RWPE1 (cell line): ENCODE measurements around the gene MAB21L4.

Experiments used
- CTCF ChIA-PET: fragments of 350-600 bp; sonication (Branson Sonifier 250); formaldehyde crosslinking; extraction: SDS; loops from one replicate; lab custom pipeline; 2021; lab: Yijun Ruan, JAX
- POLR2A ChIA-PET: fragments of 400-600 bp; formaldehyde crosslinking; extraction: SDS; loops from one replicate; lab custom pipeline; 2020; ENCODE audit warnings: antibody characterized with exemption; ENCODE audit not compliant: low non-redundant PET; lab: Yijun Ruan, JAX
- DNase-seq: peaks from one replicate; pipeline ENCODE4 v3.0.0; 2012; ENCODE audit warnings: low spot score
- H3K27ac ChIP-seq: fragments of 450-650 bp; 2 replicates; pipeline ENCODE4 v1.5.1; 2017
- TF ChIP-seq, protein P1 (sequence below): fragments of 450-650 bp; conservative IDR thresholded peaks from 2 replicates; pipeline ENCODE4 v1.5.1; 2017; ENCODE audit warnings: low read depth, mild to moderate bottlenecking

MAB21L4 gene

DNA sequence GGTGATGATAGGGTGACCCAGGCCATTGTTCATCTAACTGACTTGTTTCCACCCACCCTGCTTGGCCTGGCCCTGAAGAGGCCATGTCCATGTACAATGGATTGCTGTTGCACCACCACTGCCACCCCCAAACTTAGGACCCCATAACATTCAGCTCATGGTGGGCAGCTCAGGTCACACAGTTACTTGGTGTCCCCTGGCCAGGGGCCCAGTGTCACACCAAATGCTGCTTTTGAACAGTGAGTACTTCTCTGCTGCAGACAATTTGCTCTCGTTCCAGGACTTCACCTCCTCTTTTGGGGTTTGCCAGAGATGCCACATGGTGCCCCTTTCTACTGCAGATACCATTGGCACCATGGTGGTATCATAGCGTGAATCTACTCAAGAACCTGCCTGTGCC, 11.7 kb downstream of the MAB21L4 start:
- ChIA-PET POLR2A (no interaction called here), CTCF (no interaction called here)
- TF ChIP-seq, protein P1, sequence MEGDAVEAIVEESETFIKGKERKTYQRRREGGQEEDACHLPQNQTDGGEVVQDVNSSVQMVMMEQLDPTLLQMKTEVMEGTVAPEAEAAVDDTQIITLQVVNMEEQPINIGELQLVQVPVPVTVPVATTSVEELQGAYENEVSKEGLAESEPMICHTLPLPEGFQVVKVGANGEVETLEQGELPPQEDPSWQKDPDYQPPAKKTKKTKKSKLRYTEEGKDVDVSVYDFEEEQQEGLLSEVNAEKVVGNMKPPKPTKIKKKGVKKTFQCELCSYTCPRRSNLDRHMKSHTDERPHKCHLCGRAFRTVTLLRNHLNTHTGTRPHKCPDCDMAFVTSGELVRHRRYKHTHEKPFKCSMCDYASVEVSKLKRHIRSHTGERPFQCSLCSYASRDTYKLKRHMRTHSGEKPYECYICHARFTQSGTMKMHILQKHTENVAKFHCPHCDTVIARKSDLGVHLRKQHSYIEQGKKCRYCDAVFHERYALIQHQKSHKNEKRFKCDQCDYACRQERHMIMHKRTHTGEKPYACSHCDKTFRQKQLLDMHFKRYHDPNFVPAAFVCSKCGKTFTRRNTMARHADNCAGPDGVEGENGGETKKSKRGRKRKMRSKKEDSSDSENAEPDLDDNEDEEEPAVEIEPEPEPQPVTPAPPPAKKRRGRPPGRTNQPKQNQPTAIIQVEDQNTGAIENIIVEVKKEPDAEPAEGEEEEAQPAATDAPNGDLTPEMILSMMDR, result no peak
- DNase-seq, result no peak
- no peak overlapping the region for H3K27ac ChIP-seq

DNA sequence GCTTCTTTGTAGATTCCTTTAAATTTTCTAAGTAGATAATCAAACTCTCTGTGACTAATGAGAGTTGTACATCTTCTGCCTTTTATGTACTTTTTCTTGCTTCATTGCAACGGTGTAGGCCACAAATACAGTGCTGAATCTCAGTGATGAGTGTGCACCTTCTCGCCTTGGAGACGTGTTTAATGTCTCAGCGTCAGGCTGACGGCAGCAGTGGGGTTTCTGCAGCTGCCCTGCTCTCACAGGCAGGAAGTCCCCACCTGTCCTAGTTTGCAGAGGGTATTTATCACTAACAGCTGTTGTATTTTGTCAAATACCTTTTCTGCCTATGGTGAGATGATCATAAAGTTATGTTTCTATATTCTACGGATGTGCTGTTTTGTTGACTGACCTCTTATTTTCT, 14.0 kb downstream of the MAB21L4 start:
- TF ChIP-seq, protein P1, result no peak
- ChIA-PET CTCF (no interaction called here), POLR2A (no interaction called here)
- no peak for DNase-seq
- H3K27ac ChIP-seq, result no peak overlapping the region

DNA sequence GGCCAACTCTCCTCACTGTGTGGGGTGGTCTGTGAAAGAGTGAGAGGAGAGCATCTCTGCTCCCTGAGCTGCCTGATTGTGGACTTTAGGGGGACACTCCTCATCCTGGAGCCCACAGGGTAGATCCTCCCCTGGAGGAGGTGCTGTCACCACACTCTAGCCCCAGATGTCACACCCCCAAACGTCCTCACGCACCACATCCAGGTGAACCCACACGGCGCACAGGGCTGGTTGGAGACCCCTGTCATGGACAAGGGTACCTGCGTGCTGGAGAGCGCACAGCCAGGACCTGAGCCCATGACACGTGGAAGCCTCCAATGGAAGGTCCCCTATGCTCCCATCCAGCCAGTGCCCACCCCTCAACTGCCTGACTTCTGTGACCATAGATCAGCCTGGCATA, 16.9 kb downstream of the MAB21L4 start:
- TF ChIP-seq, protein P1, result no peak
- no peak overlapping the region for H3K27ac ChIP-seq
- ChIA-PET CTCF (interaction anchor here (0.6 kb wide), 1 partner anchor 11 kb away, joined by 3 read pairs; the partner anchor contains the start of gene AGXT), POLR2A (no interaction called here)
- DNase-seq, result no peak

DNA sequence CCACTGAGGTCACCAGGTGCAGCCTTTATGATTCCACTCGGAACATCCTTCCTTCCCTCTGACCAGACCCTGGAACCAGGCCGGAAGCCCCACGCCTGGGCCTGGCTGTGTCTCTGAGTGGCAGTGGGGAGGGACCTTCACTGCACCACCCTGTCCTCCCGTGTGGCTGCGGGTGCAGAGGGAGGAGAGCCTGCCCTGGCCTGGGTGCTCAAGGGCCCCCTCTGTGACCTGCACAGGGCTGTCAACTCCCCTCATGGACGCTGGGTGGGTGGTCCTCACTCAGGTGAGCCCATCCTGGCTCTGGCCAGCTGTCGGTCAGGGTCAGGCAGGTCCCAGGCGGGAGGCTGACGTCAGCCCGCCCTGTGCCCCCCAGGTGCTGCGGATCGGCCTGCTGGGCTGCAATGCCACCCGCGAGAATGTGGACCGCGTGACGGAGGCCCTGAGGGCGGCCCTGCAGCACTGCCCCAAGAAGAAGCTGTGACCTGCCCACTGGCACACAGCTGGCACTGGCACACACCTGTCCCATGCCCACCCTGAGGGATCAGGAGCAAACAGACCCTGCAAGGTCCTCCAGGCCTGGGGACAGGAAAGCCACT, 17.5 kb downstream of the MAB21L4 start:
- ChIA-PET POLR2A (no interaction called here), CTCF (interaction anchor here (0.6 kb wide), 1 partner anchor 10 kb away, joined by 3 read pairs; the partner anchor contains the start of gene AGXT)
- DNase-seq, result no peak
- TF ChIP-seq, protein P1, result no peak
- H3K27ac ChIP-seq, result no peak overlapping the region

DNA sequence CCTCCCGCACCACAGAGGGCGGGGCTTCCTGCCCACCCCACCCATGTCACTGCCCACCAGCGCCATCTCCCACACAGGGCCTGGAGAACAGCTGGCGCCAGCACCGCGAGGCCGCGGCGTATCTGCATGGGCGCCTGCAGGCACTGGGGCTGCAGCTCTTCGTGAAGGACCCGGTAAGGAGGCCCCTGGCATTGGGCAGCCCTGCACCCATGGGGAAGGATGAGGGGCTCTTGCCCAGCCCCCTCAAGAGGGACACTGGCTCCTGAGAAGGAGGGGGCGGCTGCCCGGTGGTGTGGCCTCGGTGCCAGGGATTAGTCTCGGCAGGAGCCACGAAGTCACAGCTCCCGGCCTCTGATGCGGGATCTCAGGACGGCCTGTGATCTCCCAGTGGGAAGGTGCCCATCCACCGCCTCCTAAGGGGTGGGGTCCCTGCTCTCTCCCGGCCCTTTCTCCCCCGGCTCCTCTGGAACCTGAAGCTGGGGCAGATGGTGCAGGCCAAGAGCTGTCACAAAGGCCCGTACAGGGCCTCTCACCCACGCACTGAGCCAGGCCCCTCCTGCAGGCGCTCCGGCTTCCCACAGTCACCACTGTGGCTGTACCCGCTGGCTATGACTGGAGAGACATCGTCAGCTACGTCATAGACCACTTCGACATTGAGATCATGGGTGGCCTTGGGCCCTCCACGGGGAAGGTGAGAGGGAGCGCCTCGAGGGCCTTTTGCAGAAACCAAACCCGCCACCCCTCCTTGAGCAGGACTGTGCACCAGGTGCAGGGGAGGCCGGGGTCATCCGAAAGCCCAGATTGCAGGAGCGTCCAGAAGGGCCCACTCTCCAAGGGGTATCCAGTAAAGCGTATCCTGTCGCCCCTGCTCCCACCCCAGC, 18.3 kb downstream of the MAB21L4 start:
- TF ChIP-seq, protein P1, result no peak
- POLR2A ChIA-PET, result no interaction called here
- H3K27ac ChIP-seq, result no peak overlapping the region
- CTCF ChIA-PET, result interaction anchor here (0.6 kb wide), 2 partner anchors 41 to 157 kb away, joined by 3 read pairs; no protein-coding TSS in a partner anchor
- DNase-seq, result no peak

DNA sequence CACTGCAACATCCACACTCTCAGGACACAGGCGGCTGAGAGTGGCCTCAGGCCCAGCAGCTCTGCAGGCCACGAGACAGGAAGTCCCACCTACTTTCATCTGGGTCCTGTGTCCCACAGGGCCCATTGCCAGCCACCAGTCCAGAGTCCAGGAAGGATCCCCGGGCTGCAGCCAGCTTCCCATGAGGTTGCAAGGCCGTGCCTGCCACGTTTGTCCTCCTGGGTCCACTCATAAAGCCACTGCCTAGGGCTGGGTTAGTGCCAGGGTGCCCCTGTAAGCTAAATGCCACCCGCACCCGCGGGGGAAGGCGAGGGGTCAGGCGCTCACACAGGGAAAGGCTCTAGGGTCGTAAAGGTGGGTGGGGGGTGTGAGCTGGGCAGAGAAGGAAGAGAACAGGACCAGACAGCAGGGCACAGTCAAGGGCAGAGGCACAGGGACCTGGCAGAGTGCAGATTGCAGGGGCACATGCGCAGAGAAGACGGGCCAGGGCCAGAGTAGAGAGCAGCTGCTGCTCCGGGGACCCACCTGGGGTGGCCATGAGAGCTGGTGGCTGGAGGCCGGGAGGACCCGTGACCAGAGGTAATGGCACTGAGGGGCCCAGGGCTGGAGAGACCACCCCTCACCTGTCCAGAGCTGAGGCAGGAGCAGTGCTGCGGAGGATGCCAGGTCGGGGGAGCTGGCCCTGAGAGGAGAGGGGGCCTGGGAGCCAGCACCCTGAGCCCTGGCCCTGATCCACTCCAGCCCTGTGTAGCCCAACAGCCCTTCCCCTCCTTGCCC, 19.3 kb downstream of the MAB21L4 start:
- ChIA-PET CTCF (interaction anchor here (0.6 kb wide), 1 partner anchor 13 kb away, joined by 3 read pairs; no protein-coding TSS in a partner anchor), POLR2A (no interaction called here)
- TF ChIP-seq, protein P1, result no peak
- DNase-seq, result no peak
- no peak overlapping the region for H3K27ac ChIP-seq
